ENCODE data around the gene TMEM179. TPM values are rescaled to one million over a fixed set of nuclear protein-coding genes. Genes with fewer than 3 reads are reported as not detected.

TMEM179 gene
- total RNA-seq, 1 experiment from 2014 or later = 11.4 TPM

GRCh38 chr14:104549536-104550339, 54.8 kb downstream of the TMEM179 start:
- Histone ChIP-seq H3K4ac (ENCODE audit: low read depth, low read length) (no peak overlapping the region), H3K9me3 (ENCODE audit: control insufficient read depth, low read depth, low read length) (no peaks in the 10 kb centered on the region), H3K27me3 (ENCODE audit: insufficient read depth, low read length) (no peaks in the 10 kb centered on the region), H2BK5ac (ENCODE audit: insufficient read length, low read length) (no peak overlapping the region), H4K5ac (ENCODE audit: insufficient read length, low read depth, low read length) (no peak overlapping the region), H2BK120ac (ENCODE audit: low read depth, low read length, poor library complexity, severe bottlenecking) (no peak overlapping the region), H2BK15ac (ENCODE audit: low read depth, low read length) (no peak overlapping the region), H2AFZ (ENCODE audit: low read length) (no peak overlapping the region), H2BK12ac (ENCODE audit: insufficient read length, low read depth, low read length) (no peak overlapping the region), H4K91ac (ENCODE audit: insufficient read length, low read depth, low read length) (no peak overlapping the region), H3K4me1 (ENCODE audit: insufficient read depth, low read length) (no peaks in the 10 kb centered on the region), H3K18ac (ENCODE audit: insufficient read length, low read depth, low read length) (no peak overlapping the region), H2BK20ac (ENCODE audit: low read depth, low read length, poor library complexity, severe bottlenecking) (no peak overlapping the region), H3K23me2 (ENCODE audit: insufficient read length, low read depth, low read length, poor library complexity, severe bottlenecking) (no peaks in the 10 kb centered on the region), H3K14ac (ENCODE audit: insufficient read depth, low read length) (no peak overlapping the region), H4K8ac (replicated peaks; ENCODE audit: insufficient read length, low read depth, low read length) (no peak overlapping the region), H3K23ac (ENCODE audit: insufficient read length, low read depth, low read length) (no peak overlapping the region), H3T11ph (ENCODE audit: low read length) (no peak overlapping the region), H3K79me1 (ENCODE audit: insufficient read depth, low read depth, low read length, poor library complexity, severe bottlenecking) (no peaks in the 10 kb centered on the region), H3K79me2 (ENCODE audit: insufficient read depth, low read length) (no peaks in the 10 kb centered on the region), H2AK5ac (ENCODE audit: insufficient read length, low read length) (no peak overlapping the region), H3K4me2 (ENCODE audit: insufficient read depth, insufficient read length, low read length) (no peak overlapping the region), H4K20me1 (ENCODE audit: control insufficient read depth, insufficient read depth, insufficient read length) (no peaks in the 10 kb centered on the region), H3K9ac (ENCODE audit: extremely low read depth, insufficient read length, low read length) (no peak overlapping the region), H3K56ac (ENCODE audit: insufficient read length, low read depth, low read length) (no peak overlapping the region), H3K27ac (ENCODE audit: insufficient read length, low read depth, low read length) (no peak overlapping the region)
- no CpG with 5 or more reads among the region's 8 CpGs for WGBS (ENCODE audit: extremely low coverage, insufficient read length, low lambda C conversion rate)
- H3K27me3 Mint-ChIP-seq (ENCODE audit: low read depth) = peaks cover 5% of the 10 kb centered on the region
- H3K36me3 Mint-ChIP-seq (ENCODE audit: insufficient read depth in 1 of 3, low read depth in 3 of 3) = peaks cover 0 to 4% (median 0%) of the 10 kb centered on the region in 3 experiments; a peak in 1 of 7 replicates
- H3K9me3 Mint-ChIP-seq = peaks cover 0 to 6% of the 10 kb centered on the region in 2 experiments; a peak in 1 of 5 replicates
- H3K4me3 Mint-ChIP-seq = no peak overlapping the region
- no peak for TF ChIP-seq CTCF (conservative IDR thresholded peaks at IDR 0.05)
- no peak for DNase-seq
- H3K4me1 Mint-ChIP-seq = peaks cover 12 to 13% of the 10 kb centered on the region in 2 experiments
- H3K27ac Mint-ChIP-seq = no peak overlapping the region

Data from H9 (cell line).